SK-N-SH (cell line): ENCODE measurements around the gene THADA. TPM values are rescaled to one million over a fixed set of nuclear protein-coding genes. Genes with fewer than 3 reads are reported as not detected.

ENCODE experiments used
- CTCF ChIA-PET: fragments of 300-600, 350-600 bp; formaldehyde crosslinking; extraction: SDS; loops from one replicate; lab custom pipeline; 2021; lab: Yijun Ruan, JAX
- POLR2A ChIA-PET: fragments of 350-600 bp; sonication (Branson Sonifier 250); formaldehyde crosslinking; extraction: SDS; loops from one replicate; lab custom pipeline; 2020; ENCODE audit warnings: antibody characterized with exemption, inconsistent platforms; lab: Yijun Ruan, JAX
- DNase-seq: peaks from one replicate; pipeline ENCODE4 v3.0.0; 2012
- H2AFZ ChIP-seq: fragments of 200-600 bp; sonication (generic); 2 replicates; pipeline ENCODE4 v1.8.1; 2016; ENCODE audit warnings: antibody characterized with exemption, mild to moderate bottlenecking, low read depth
- H3F3A ChIP-seq: fragments of 200-600 bp; sonication (generic); replicated peaks from 2 replicates; pipeline ENCODE3; 2016; ENCODE audit warnings: antibody characterized with exemption, mild to moderate bottlenecking; ENCODE audit not compliant: insufficient read depth
- H3K27ac ChIP-seq, 2 experiments: fragments of 200-500 bp in 1 of 2; fragments of 200-600 bp in 1 of 2; sonication (Bioruptor generic) in 1 of 2; sonication (generic), shearing (Covaris generic) in 1 of 2; 2 replicates each; pipeline versions ENCODE4 v1.5.1 to v1.6.1; 2014 to 2016; ENCODE audit warnings: low read depth in 2 of 2, inconsistent platforms in 1 of 2, low read length in 1 of 2, mild to moderate bottlenecking in 1 of 2, mixed read lengths in 1 of 2
- H3K27me3 ChIP-seq: fragments of 200-600 bp; sonication (generic), shearing (Covaris generic); 2 replicates; pipeline ENCODE4 v1.6.1; 2016; ENCODE audit warnings: mixed run types; ENCODE audit not compliant: insufficient read depth
- H3K36me3 ChIP-seq, 2 experiments: fragments of 200-500 bp in 1 of 2; fragments of 200-600 bp in 1 of 2; sonication (Bioruptor generic) in 1 of 2; sonication (generic) in 1 of 2; replicated peaks in 1 of 2; 2 replicates each; pipeline versions ENCODE3 to v1.5.1; 2014 to 2016; ENCODE audit warnings: low read length in 1 of 2, mild to moderate bottlenecking in 1 of 2; ENCODE audit not compliant: insufficient read depth in 2 of 2, control insufficient read depth in 1 of 2
- H3K4me1 ChIP-seq, 2 experiments: fragments of 200-500 bp in 1 of 2; fragments of 200-600 bp in 1 of 2; sonication (Bioruptor generic) in 1 of 2; sonication (generic), shearing (Covaris generic) in 1 of 2; 2 replicates each; pipeline versions ENCODE4 v1.5.1 to v1.6.1; 2014 to 2016; ENCODE audit warnings: low read depth in 1 of 2, low read length in 1 of 2, mixed run types in 1 of 2; ENCODE audit not compliant: insufficient read depth in 2 of 2, control insufficient read depth in 1 of 2
- H3K4me2 ChIP-seq: fragments of 200-600 bp; sonication (generic), shearing (Covaris generic); 2 replicates; pipeline ENCODE4 v1.6.1; 2017; ENCODE audit warnings: mixed run types
- H3K4me3 ChIP-seq, 2 experiments: fragments of 200-500 bp in 1 of 2; fragments of 200-600 bp in 1 of 2; sonication (Bioruptor generic) in 1 of 2; sonication (generic), shearing (Covaris generic) in 1 of 2; 2 replicates each; pipeline versions ENCODE4 v1.5.1 to v1.8.1; 2014 to 2016; ENCODE audit warnings: low read depth in 2 of 2, inconsistent platforms in 1 of 2, low read length in 1 of 2, mild to moderate bottlenecking in 1 of 2, mixed read lengths in 1 of 2, moderate library complexity in 1 of 2
- H3K79me2 ChIP-seq: fragments of 200-600 bp; sonication (generic); 2 replicates; pipeline ENCODE4 v1.8.1; 2017; ENCODE audit warnings: mild to moderate bottlenecking; ENCODE audit not compliant: insufficient read depth
- H3K9ac ChIP-seq: fragments of 200-600 bp; sonication (generic); 2 replicates; pipeline ENCODE4 v1.6.1; 2017; ENCODE audit warnings: mixed run types
- H3K9me2 ChIP-seq: fragments of 200-600 bp; sonication (generic); 2 replicates; pipeline ENCODE4 v1.6.1; 2017; ENCODE audit warnings: mixed run types
- H3K9me3 ChIP-seq: fragments of 200-600 bp; sonication (generic); 2 replicates; pipeline ENCODE4 v1.6.1; 2017; ENCODE audit warnings: mixed run types, mild to moderate bottlenecking, moderate library complexity
- H4K20me1 ChIP-seq: fragments of 200-600 bp; sonication (generic); 2 replicates; pipeline ENCODE4 v1.6.1; 2017; ENCODE audit warnings: mild to moderate bottlenecking, mixed run types; ENCODE audit not compliant: insufficient read depth
- EP300 ChIP-seq, 2 experiments: IDR thresholded peaks; 2 replicates each; pipeline versions ENCODE4 v1.4.0 to v1.6.1; 2012; ENCODE audit warnings: borderline replicate concordance in 1 of 2, low read depth in 1 of 2, low read length in 1 of 2
- FOXJ3 ChIP-seq: sonication (generic); formaldehyde crosslinking; IDR thresholded peaks from 2 replicates; pipeline ENCODE4 v1.5.1; 2020; ENCODE audit warnings: mild to moderate bottlenecking, missing genetic modification reagents
- MEF2A ChIP-seq: IDR thresholded peaks from 2 replicates; pipeline ENCODE4 v1.4.0; 2012; ENCODE audit warnings: low read depth, borderline replicate concordance
- PBX3 ChIP-seq: IDR thresholded peaks from 2 replicates; pipeline ENCODE4; 2012
- RAD21 ChIP-seq: IDR thresholded peaks from 2 replicates; pipeline ENCODE4 v1.6.1; 2012; ENCODE audit warnings: mild to moderate bottlenecking, low read length
- RFX5 ChIP-seq: IDR thresholded peaks from 2 replicates; pipeline ENCODE4 v1.6.1; 2012; ENCODE audit warnings: mild to moderate bottlenecking, improper control_type of control experiment, low read length
- SMC3 ChIP-seq: IDR thresholded peaks from 2 replicates; pipeline ENCODE4 v1.6.1; 2012; ENCODE audit warnings: low read depth, low read length, improper control_type of control experiment
- TAF1 ChIP-seq: IDR thresholded peaks from 2 replicates; pipeline ENCODE4 v1.6.1; 2012; ENCODE audit warnings: low read depth, mild to moderate bottlenecking, low read length, moderate library complexity, borderline replicate concordance
- USF1 ChIP-seq: IDR thresholded peaks from 2 replicates; pipeline ENCODE4 v1.4.0; 2012; ENCODE audit warnings: low read depth, borderline replicate concordance
- YY1 ChIP-seq: IDR thresholded peaks from 2 replicates; pipeline ENCODE4 v1.4.0; 2012; ENCODE audit warnings: low read depth, mild to moderate bottlenecking
- WGBS: methylation state at CpG from one replicate; pipeline ENCODE4 v1.1.6; 2017; ENCODE audit warnings: low lambda C conversion rate; 5-methylcytosine and 5-hydroxymethylcytosine counted together
- polyA plus RNA-seq, 3 experiments: library from polyadenylated mRNA; depleted of rRNA; stranded (reverse); fragments of >200 nt; gene quantifications; 2 replicates each; pipeline ENCODE4 v1.2.3, GENCODE V29; 2012
- TF ChIP-seq, protein P1 (sequence below): fragments of 200-600 bp; sonication (generic); IDR thresholded peaks from 2 replicates; pipeline ENCODE4 v1.6.1; 2017; ENCODE audit warnings: antibody characterized with exemption, mild to moderate bottlenecking, moderate library complexity
- TF ChIP-seq, protein P2 (sequence below): IDR thresholded peaks from 2 replicates; pipeline ENCODE4 v1.4.0; 2012; ENCODE audit warnings: low read depth
- TF ChIP-seq, protein P3 (sequence below): IDR thresholded peaks from 2 replicates; pipeline ENCODE4 v1.4.0; 2012; ENCODE audit warnings: low read depth, borderline replicate concordance
- TF ChIP-seq, protein P4 (sequence below): fragments of 150-350 bp; IDR thresholded peaks from 2 replicates; pipeline ENCODE4 v1.6.1; 2017; ENCODE audit warnings: antibody characterized with exemption, low read length, low read depth, borderline replicate concordance

The THADA gene
- polyA plus RNA-seq, 1 of the 3 experiments (the other 2 are of a cell fraction) = 25.6 TPM

- Histone ChIP-seq H3K4me2 (no peak overlapping the region), H3K4me3 (no peak overlapping the region), H3K9me3 (no peaks in the 10 kb centered on the region), H2AFZ (no peak overlapping the region), H3K9me2 (no peaks in the 10 kb centered on the region), H3K4me1 (peaks cover 0 to 5% of the 10 kb centered on the region in 2 experiments; a peak in 1 of 4 replicates), H3K9ac (no peak overlapping the region), H3F3A (no peaks in the 10 kb centered on the region), H3K79me2 (no peaks in the 10 kb centered on the region), H3K27ac (no peak overlapping the region; a peak in 1 of 4 replicates), H3K27me3 (no peaks in the 10 kb centered on the region), H4K20me1 (no peaks in the 10 kb centered on the region), H3K36me3 (peaks cover 17 to 26% of the 10 kb centered on the region in 2 experiments)
- TF ChIP-seq RAD21 (no peak), EP300 (IDR thresholded peaks at IDR 0.05; ENCODE audit: borderline replicate concordance in 1 of 2, low read depth in 1 of 2, low read length in 1 of 2) (no peak), TAF1 (no peak), MEF2A (no peak), SMC3 (no peak), FOXJ3 (CRISPR knock-in tag) (no peak), RFX5 (no peak), PBX3 (no peak), YY1 (no peak), USF1 (no peak)
- TF ChIP-seq, protein P1, sequence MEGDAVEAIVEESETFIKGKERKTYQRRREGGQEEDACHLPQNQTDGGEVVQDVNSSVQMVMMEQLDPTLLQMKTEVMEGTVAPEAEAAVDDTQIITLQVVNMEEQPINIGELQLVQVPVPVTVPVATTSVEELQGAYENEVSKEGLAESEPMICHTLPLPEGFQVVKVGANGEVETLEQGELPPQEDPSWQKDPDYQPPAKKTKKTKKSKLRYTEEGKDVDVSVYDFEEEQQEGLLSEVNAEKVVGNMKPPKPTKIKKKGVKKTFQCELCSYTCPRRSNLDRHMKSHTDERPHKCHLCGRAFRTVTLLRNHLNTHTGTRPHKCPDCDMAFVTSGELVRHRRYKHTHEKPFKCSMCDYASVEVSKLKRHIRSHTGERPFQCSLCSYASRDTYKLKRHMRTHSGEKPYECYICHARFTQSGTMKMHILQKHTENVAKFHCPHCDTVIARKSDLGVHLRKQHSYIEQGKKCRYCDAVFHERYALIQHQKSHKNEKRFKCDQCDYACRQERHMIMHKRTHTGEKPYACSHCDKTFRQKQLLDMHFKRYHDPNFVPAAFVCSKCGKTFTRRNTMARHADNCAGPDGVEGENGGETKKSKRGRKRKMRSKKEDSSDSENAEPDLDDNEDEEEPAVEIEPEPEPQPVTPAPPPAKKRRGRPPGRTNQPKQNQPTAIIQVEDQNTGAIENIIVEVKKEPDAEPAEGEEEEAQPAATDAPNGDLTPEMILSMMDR = no peak
- TF ChIP-seq, protein P2, sequence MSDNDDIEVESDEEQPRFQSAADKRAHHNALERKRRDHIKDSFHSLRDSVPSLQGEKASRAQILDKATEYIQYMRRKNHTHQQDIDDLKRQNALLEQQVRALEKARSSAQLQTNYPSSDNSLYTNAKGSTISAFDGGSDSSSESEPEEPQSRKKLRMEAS = no peak
- TF ChIP-seq, protein P3, sequence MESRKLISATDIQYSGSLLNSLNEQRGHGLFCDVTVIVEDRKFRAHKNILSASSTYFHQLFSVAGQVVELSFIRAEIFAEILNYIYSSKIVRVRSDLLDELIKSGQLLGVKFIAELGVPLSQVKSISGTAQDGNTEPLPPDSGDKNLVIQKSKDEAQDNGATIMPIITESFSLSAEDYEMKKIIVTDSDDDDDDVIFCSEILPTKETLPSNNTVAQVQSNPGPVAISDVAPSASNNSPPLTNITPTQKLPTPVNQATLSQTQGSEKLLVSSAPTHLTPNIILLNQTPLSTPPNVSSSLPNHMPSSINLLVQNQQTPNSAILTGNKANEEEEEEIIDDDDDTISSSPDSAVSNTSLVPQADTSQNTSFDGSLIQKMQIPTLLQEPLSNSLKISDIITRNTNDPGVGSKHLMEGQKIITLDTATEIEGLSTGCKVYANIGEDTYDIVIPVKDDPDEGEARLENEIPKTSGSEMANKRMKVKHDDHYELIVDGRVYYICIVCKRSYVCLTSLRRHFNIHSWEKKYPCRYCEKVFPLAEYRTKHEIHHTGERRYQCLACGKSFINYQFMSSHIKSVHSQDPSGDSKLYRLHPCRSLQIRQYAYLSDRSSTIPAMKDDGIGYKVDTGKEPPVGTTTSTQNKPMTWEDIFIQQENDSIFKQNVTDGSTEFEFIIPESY = no peak
- TF ChIP-seq, protein P4, sequence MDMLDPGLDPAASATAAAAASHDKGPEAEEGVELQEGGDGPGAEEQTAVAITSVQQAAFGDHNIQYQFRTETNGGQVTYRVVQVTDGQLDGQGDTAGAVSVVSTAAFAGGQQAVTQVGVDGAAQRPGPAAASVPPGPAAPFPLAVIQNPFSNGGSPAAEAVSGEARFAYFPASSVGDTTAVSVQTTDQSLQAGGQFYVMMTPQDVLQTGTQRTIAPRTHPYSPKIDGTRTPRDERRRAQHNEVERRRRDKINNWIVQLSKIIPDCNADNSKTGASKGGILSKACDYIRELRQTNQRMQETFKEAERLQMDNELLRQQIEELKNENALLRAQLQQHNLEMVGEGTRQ = no peak
- 91% methylated on average over 2 of the region's 2 CpGs for WGBS
- ChIA-PET CTCF (interaction anchor here (0.9 to 4.4 kb wide), 8 partner anchors 9 to 648 kb away, joined by 3 to 37 read pairs (median 6); no protein-coding TSS in a partner anchor), POLR2A (no interaction called here)
- no peak for DNase-seq
These were observed 119.9 kb downstream of the THADA start for GRCh38 chr2:43475922-43476321.
